ENCODE data around the gene MUTYH.

Gene MUTYH

GRCh38 chr1:45348609-45348965, 8.3 kb upstream of the MUTYH start:
- in situ Hi-C loops (cut with HindIII; ENCODE audit: low pct_ligation_motif_present, low sequenced_read_pairs): no loop called here
- no peak overlapping the region for H3K4me3 ChIP-seq (ENCODE audit: low read depth, low read length)
- DNase-seq: no peak
- peaks cover under 1% of the 10 kb centered on the region for H3K36me3 ChIP-seq (replicated peaks)
- H3K27me3 ChIP-seq (replicated peaks): no peaks in the 10 kb centered on the region
- no peak overlapping the region for H3K27ac ChIP-seq
- TF ChIP-seq, protein P1, sequence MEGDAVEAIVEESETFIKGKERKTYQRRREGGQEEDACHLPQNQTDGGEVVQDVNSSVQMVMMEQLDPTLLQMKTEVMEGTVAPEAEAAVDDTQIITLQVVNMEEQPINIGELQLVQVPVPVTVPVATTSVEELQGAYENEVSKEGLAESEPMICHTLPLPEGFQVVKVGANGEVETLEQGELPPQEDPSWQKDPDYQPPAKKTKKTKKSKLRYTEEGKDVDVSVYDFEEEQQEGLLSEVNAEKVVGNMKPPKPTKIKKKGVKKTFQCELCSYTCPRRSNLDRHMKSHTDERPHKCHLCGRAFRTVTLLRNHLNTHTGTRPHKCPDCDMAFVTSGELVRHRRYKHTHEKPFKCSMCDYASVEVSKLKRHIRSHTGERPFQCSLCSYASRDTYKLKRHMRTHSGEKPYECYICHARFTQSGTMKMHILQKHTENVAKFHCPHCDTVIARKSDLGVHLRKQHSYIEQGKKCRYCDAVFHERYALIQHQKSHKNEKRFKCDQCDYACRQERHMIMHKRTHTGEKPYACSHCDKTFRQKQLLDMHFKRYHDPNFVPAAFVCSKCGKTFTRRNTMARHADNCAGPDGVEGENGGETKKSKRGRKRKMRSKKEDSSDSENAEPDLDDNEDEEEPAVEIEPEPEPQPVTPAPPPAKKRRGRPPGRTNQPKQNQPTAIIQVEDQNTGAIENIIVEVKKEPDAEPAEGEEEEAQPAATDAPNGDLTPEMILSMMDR (IDR thresholded peaks at IDR 0.05; ENCODE audit: low read depth, low read length, missing control alignments): no peak

GRCh38 chr1:45348020-45348419, 7.8 kb upstream of the MUTYH start:
- in situ Hi-C loops (cut with HindIII; ENCODE audit: low pct_ligation_motif_present, low sequenced_read_pairs): no loop called here
- DNase-seq: no peak
- TF ChIP-seq, protein P1 (IDR thresholded peaks at IDR 0.05; ENCODE audit: low read depth, low read length, missing control alignments): no peak
- Histone ChIP-seq H3K4me3 (ENCODE audit: low read depth, low read length) (no peak overlapping the region), H3K36me3 (replicated peaks) (peaks cover 4% of the 10 kb centered on the region), H3K27ac (no peak overlapping the region), H3K27me3 (replicated peaks) (no peaks in the 10 kb centered on the region)

DNA sequence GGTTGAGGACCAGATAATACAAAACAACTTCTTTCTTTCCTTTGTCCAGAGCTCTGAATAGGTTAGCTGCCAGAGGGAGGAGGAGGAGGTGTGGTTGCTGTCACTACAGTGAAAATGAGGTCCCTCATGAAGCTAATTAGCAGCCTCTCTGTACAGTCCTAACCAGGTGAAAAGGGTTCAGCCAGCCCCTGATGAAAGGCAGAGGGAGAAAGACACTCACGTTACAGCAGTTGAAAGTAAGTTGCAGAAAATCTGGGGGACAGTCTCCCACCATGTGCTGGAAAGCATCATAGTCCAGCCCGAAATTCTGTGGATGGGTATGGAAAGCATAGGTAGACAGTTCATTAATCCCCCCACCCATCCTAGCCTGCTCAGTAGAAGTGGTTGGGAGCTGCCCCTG, 6.2 kb upstream of the MUTYH start:
- H3K36me3 ChIP-seq (replicated peaks): peaks cover 17% of the 10 kb centered on the region
- H3K4me3 ChIP-seq (ENCODE audit: low read depth, low read length): no peak overlapping the region
- no peak overlapping the region for H3K27ac ChIP-seq
- in situ Hi-C loops (cut with HindIII; ENCODE audit: low pct_ligation_motif_present, low sequenced_read_pairs): no loop called here
- TF ChIP-seq, protein P1 (IDR thresholded peaks at IDR 0.05; ENCODE audit: low read depth, low read length, missing control alignments): no peak
- H3K27me3 ChIP-seq (replicated peaks): no peaks in the 10 kb centered on the region
- DNase-seq: no peak

- in situ Hi-C loops (cut with HindIII; ENCODE audit: low pct_ligation_motif_present, low sequenced_read_pairs): no loop called here
- Histone ChIP-seq H3K27me3 (replicated peaks) (no peaks in the 10 kb centered on the region), H3K27ac (no peak overlapping the region), H3K36me3 (replicated peaks) (peaks cover 17% of the 10 kb centered on the region), H3K4me3 (ENCODE audit: low read depth, low read length) (no peak overlapping the region)
- DNase-seq: no peak
- TF ChIP-seq, protein P1 (IDR thresholded peaks at IDR 0.05; ENCODE audit: low read depth, low read length, missing control alignments): no peak
These were observed 4.8 kb upstream of the MUTYH start for GRCh38 chr1:45345014-45345413.

- no peaks in the 10 kb centered on the region for H3K27me3 ChIP-seq (replicated peaks)
- in situ Hi-C loops (cut with HindIII; ENCODE audit: low pct_ligation_motif_present, low sequenced_read_pairs): no loop called here
- DNase-seq: no peak
- H3K36me3 ChIP-seq (replicated peaks): peaks cover 17% of the 10 kb centered on the region
- TF ChIP-seq, protein P1 (IDR thresholded peaks at IDR 0.05; ENCODE audit: low read depth, low read length, missing control alignments): no peak
- no peak overlapping the region for H3K4me3 ChIP-seq (ENCODE audit: low read depth, low read length)
- H3K27ac ChIP-seq: no peak overlapping the region
These were observed 4.3 kb upstream of the MUTYH start for GRCh38 chr1:45344499-45344898.

DNA sequence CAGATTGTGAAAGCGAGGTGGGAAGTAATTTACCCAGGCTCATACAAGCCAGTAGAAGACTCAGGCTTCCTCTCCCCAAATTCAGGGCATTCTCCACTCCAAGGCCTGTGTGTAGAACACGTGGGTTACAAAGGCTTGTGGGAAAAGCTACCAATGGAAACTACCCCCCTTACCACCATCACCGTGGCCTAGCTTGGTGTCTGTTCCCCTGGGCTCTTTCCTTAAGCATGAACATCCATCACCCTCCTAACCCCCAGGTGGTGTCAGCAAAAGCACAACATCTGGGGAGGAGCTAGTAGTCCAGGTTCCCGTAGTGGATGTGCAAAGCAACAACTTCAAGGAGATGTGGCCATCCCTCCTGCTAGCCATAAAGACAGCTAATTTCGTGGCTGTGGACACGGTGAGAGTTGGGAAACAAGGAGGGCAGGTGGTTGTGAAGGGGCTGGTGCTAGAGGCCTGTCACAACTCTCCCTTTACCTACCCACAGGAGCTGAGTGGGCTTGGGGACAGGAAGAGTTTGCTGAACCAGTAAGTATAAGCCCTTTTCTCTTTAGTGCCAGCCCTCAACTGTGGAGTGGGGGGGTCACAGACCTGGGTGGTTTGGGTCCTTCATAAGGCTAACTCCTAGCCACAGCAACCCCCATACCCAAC, 701 bp upstream of the MUTYH start:
- TF ChIP-seq, protein P1 (IDR thresholded peaks at IDR 0.05; ENCODE audit: low read depth, low read length, missing control alignments): no peak
- in situ Hi-C loops (cut with HindIII; ENCODE audit: low pct_ligation_motif_present, low sequenced_read_pairs): no loop called here
- Histone ChIP-seq H3K4me3 (ENCODE audit: low read depth, low read length) (peak overlapping the region; percentile 93), H3K27ac (peak overlapping the region; percentile 86), H3K36me3 (replicated peaks) (peaks cover 17% of the 10 kb centered on the region), H3K27me3 (replicated peaks) (no peaks in the 10 kb centered on the region)
- no peak for DNase-seq
